H1 (cell line): ENCODE data around the gene EPB41L1. TPM values are rescaled to one million over a fixed set of nuclear protein-coding genes. Genes with fewer than 3 reads are reported as not detected.

ENCODE experiments used
- GTF2F1 ChIP-seq: IDR thresholded peaks from 2 replicates; pipeline ENCODE4 v1.6.1; 2012; ENCODE audit warnings: low read depth, low read length, improper control_type of control experiment, borderline replicate concordance
- HDAC6 ChIP-seq: IDR thresholded peaks from one replicate; pipeline ENCODE4 v1.7.1; 2012; ENCODE audit warnings: low read depth, mild to moderate bottlenecking, inconsistent platforms, low read length, moderate library complexity
- JUN ChIP-seq: IDR thresholded peaks from 2 replicates; pipeline ENCODE4 v1.6.1; 2011; ENCODE audit warnings: low read depth, mild to moderate bottlenecking, improper control_type of control experiment, low read length
- JUND ChIP-seq: IDR thresholded peaks from 2 replicates; pipeline ENCODE4 v1.6.1; 2011; ENCODE audit warnings: mild to moderate bottlenecking, improper control_type of control experiment, low read length
- KDM1A ChIP-seq: fragments of 200-600, 300-600 bp; sonication (generic); IDR thresholded peaks from 2 replicates; pipeline ENCODE4 v1.7.1; 2016; ENCODE audit warnings: mild to moderate bottlenecking, low read length, borderline replicate concordance
- SIN3A ChIP-seq, 2 experiments: IDR thresholded peaks in 1 of 2; conservative IDR thresholded peaks in 1 of 2; 2 replicates each; pipeline ENCODE4 v1.6.1; 2011 to 2012; ENCODE audit warnings: low read length in 2 of 2, improper control_type of control experiment in 1 of 2, low read depth in 1 of 2, mild to moderate bottlenecking in 1 of 2
- ZNF274 ChIP-seq: IDR thresholded peaks from 2 replicates; pipeline ENCODE4 v1.7.0; 2012; ENCODE audit warnings: low read length, borderline replicate concordance; ENCODE audit errors: extremely low read depth
- polyA plus RNA-seq, 7 experiments: library from polyadenylated mRNA; depleted of rRNA in 3 of 7; stranded (reverse) in 5 of 7; unstranded in 2 of 7; fragments of >200 nt in 5 of 7; fragments of 200-250 nt in 2 of 7; gene quantifications; 1 replicate in 5 of 7; 2 replicates in 1 of 7; 4 replicates in 1 of 7; pipeline versions ENCODE4 v1.2.1 to v1.2.3, GENCODE V29; 2011 to 2013; ENCODE audit warnings: missing spikeins in 2 of 7, mixed read lengths in 2 of 7
- total RNA-seq: library from RNA; stranded (reverse); fragmentation: NEBNext Ultra II Directional; extraction: Animal tissue kit (Norgen Biotek cat#: 25700); gene quantifications from 2 replicates; pipeline ENCODE4 v1.2.1, GENCODE V29; 2021
- TF ChIP-seq, protein P1 (sequence below), 3 experiments: IDR thresholded peaks; 1 replicate in 2 of 3; 2 replicates in 1 of 3; pipeline versions ENCODE4 v1.5.1 to v1.6.1; 2011; ENCODE audit warnings: low read length in 3 of 3, mild to moderate bottlenecking in 3 of 3, inconsistent platforms in 2 of 3, low read depth in 1 of 3, moderate library complexity in 1 of 3; ENCODE audit not compliant: insufficient read depth in 1 of 3; ENCODE audit errors: control extremely low read depth in 1 of 3
- TF ChIP-seq, protein P2 (sequence below): IDR thresholded peaks from 2 replicates; pipeline ENCODE4 v1.6.1; 2011; ENCODE audit warnings: low read length, improper control_type of control experiment
- TF ChIP-seq, protein P3 (sequence below): IDR thresholded peaks from 2 replicates; pipeline ENCODE4 v1.6.1; 2011; ENCODE audit warnings: low read depth, mild to moderate bottlenecking, low read length; ENCODE audit not compliant: insufficient read depth

EPB41L1 gene
- total and polyA plus RNA-seq, 2 of the 8 experiments (the other 6 are each of a cell fraction or from before 2014, with no cell fraction given), result 14.8 to 36.0 TPM

DNA sequence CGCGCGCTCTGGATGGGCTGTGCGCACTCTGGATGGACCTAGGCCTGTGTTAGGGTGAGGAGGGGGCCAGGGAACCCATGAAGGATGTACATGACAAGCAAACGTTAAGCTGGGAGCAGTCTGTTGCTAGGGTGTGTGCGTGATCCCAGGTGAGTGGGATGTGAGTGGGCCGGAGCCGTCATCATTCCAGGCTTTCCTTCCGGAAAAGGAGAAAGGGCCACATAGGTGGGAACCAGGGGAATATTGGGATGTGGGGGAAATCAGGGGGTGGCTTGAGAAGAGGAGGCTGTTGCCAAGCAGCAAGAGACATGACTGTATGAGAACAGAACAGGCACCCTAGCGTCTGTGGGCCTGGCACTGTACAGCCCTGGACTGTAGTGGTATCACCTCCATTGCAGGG lies 49.7 kb upstream of the EPB41L1 start (continued):
- TF ChIP-seq, protein P1, sequence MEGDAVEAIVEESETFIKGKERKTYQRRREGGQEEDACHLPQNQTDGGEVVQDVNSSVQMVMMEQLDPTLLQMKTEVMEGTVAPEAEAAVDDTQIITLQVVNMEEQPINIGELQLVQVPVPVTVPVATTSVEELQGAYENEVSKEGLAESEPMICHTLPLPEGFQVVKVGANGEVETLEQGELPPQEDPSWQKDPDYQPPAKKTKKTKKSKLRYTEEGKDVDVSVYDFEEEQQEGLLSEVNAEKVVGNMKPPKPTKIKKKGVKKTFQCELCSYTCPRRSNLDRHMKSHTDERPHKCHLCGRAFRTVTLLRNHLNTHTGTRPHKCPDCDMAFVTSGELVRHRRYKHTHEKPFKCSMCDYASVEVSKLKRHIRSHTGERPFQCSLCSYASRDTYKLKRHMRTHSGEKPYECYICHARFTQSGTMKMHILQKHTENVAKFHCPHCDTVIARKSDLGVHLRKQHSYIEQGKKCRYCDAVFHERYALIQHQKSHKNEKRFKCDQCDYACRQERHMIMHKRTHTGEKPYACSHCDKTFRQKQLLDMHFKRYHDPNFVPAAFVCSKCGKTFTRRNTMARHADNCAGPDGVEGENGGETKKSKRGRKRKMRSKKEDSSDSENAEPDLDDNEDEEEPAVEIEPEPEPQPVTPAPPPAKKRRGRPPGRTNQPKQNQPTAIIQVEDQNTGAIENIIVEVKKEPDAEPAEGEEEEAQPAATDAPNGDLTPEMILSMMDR (IDR thresholded peaks at IDR 0.05; ENCODE audit: control extremely low read depth in 1 of 3, insufficient read depth in 1 of 3, low read depth in 1 of 3, low read length in 3 of 3), result no peak
- TF ChIP-seq GTF2F1 (no peak), SIN3A (conservative IDR thresholded peaks at IDR 0.05 in 1 of 2, IDR thresholded peaks at IDR 0.05 in 1 of 2; ENCODE audit: low read depth in 1 of 2, low read length in 2 of 2) (no peak), ZNF274 (no peak), HDAC6 (no peak), JUND (no peak), JUN (no peak), KDM1A (no peak)
- TF ChIP-seq, protein P2, sequence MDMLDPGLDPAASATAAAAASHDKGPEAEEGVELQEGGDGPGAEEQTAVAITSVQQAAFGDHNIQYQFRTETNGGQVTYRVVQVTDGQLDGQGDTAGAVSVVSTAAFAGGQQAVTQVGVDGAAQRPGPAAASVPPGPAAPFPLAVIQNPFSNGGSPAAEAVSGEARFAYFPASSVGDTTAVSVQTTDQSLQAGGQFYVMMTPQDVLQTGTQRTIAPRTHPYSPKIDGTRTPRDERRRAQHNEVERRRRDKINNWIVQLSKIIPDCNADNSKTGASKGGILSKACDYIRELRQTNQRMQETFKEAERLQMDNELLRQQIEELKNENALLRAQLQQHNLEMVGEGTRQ, result no peak
- TF ChIP-seq, protein P3, sequence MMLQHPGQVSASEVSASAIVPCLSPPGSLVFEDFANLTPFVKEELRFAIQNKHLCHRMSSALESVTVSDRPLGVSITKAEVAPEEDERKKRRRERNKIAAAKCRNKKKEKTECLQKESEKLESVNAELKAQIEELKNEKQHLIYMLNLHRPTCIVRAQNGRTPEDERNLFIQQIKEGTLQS, result no peak
- TF ChIP-seq, all 59 proteins: peak for 0
